IMR-90 (cell line): Measurements from ENCODE around the gene FAM120A. TPM values are rescaled to one million over a fixed set of nuclear protein-coding genes. Genes with fewer than 3 reads are reported as not detected.
A peak's percentile ranks its signal among the peaks of the same experiment; 100 is the strongest.

Experiments used
- ATAC-seq: fragments of 200-7000 bp; cut with Tn5 transposase; 2 replicates; pipeline ENCODE4 v1.9.1; 2020; ENCODE audit warnings: low read depth, mild to moderate bottlenecking, moderate library complexity
- BruUV-seq: library from RNA; stranded (reverse); fragments of 400-500 nt; replicated peaks from 2 replicates; lab custom pipeline; 2021; lab: Mats Ljungman, UMichigan
- CTCF ChIA-PET: fragments of 300-600 bp; formaldehyde crosslinking; extraction: SDS; loops from one replicate; lab custom pipeline; 2021; ENCODE audit warnings: antibody characterized with exemption; lab: Yijun Ruan, JAX
- POLR2A ChIA-PET: fragments of 300-600 bp; sonication (Branson Sonifier 250); formaldehyde crosslinking; loops from one replicate; lab custom pipeline; 2022; ENCODE audit warnings: antibody characterized with exemption; ENCODE audit not compliant: unreplicated experiment; lab: Charles Lee
- DNase-seq: peaks from one replicate; pipeline ENCODE4 v3.0.0; 2013
- H2AFZ ChIP-seq: replicated peaks from 2 replicates; pipeline ENCODE3; 2013; ENCODE audit warnings: low read length, mild to moderate bottlenecking; ENCODE audit not compliant: poor library complexity
- H2AK5ac ChIP-seq: 2 replicates; pipeline ENCODE4 v1.6.1; 2013; ENCODE audit warnings: low read depth, low read length, inconsistent platforms
- H2AK9ac ChIP-seq: replicated peaks from 2 replicates; pipeline ENCODE3; 2013; ENCODE audit warnings: mild to moderate bottlenecking, low read depth, low read length, moderate library complexity; ENCODE audit not compliant: poor library complexity
- H2BK120ac ChIP-seq: 2 replicates; pipeline ENCODE4 v1.6.1; 2013; ENCODE audit warnings: low read depth, low read length, inconsistent platforms
- H2BK15ac ChIP-seq: 3 replicates; pipeline ENCODE4 v1.6.1; 2013; ENCODE audit warnings: low read depth, low read length, inconsistent platforms
- H2BK20ac ChIP-seq: 2 replicates; pipeline ENCODE4 v1.6.1; 2013; ENCODE audit warnings: low read depth, mild to moderate bottlenecking, inconsistent platforms, low read length, moderate library complexity
- H2BK5ac ChIP-seq: 2 replicates; pipeline ENCODE4 v1.6.1; 2013; ENCODE audit warnings: mild to moderate bottlenecking, low read depth, low read length, inconsistent platforms; ENCODE audit not compliant: poor library complexity, severe bottlenecking
- H3K14ac ChIP-seq: replicated peaks from 2 replicates; pipeline ENCODE4 v1.6.1; 2013; ENCODE audit warnings: low read depth, low read length, inconsistent platforms
- H3K18ac ChIP-seq: 2 replicates; pipeline ENCODE4 v1.6.1; 2013; ENCODE audit warnings: low read depth, low read length, control low read depth
- H3K23ac ChIP-seq: 2 replicates; pipeline ENCODE4 v1.6.1; 2013; ENCODE audit warnings: low read depth, low read length, inconsistent platforms
- H3K27ac ChIP-seq: 2 replicates; pipeline ENCODE4 v1.5.1; 2013; ENCODE audit warnings: mild to moderate bottlenecking, control low read depth, low read length; ENCODE audit not compliant: insufficient read depth
- H3K27me3 ChIP-seq: 2 replicates; pipeline ENCODE4 v1.6.1; 2013; ENCODE audit warnings: low read length; ENCODE audit not compliant: control insufficient read depth, insufficient read depth
- H3K36me3 ChIP-seq: 2 replicates; pipeline ENCODE4 v1.6.1; 2013; ENCODE audit warnings: low read length, mixed read lengths; ENCODE audit not compliant: control insufficient read depth, insufficient read depth
- H3K4ac ChIP-seq: 2 replicates; pipeline ENCODE4 v1.6.1; 2013; ENCODE audit warnings: low read depth, low read length, inconsistent platforms
- H3K4me1 ChIP-seq: 2 replicates; pipeline ENCODE4 v1.6.1; 2013; ENCODE audit warnings: low read length, mixed read lengths; ENCODE audit not compliant: control insufficient read depth, insufficient read depth
- H3K4me2 ChIP-seq: 2 replicates; pipeline ENCODE4 v1.6.1; 2013; ENCODE audit warnings: low read depth, mild to moderate bottlenecking, control low read depth, low read length, moderate library complexity
- H3K4me3 ChIP-seq: 2 replicates; pipeline ENCODE4 v1.5.1; 2013; ENCODE audit warnings: low read depth, mild to moderate bottlenecking, control low read depth, low read length, moderate library complexity; ENCODE audit not compliant: insufficient read depth
- H3K56ac ChIP-seq: 2 replicates; pipeline ENCODE4 v1.6.1; 2013; ENCODE audit warnings: low read length, inconsistent platforms; ENCODE audit not compliant: insufficient read depth; ENCODE audit errors: extremely low read depth
- H3K79me1 ChIP-seq, 2 experiments: 2 replicates each; pipeline ENCODE4 v1.6.1; 2013; ENCODE audit warnings: low read length in 2 of 2, inconsistent platforms in 1 of 2, low read depth in 1 of 2
- H3K9ac ChIP-seq: 2 replicates; pipeline ENCODE4 v1.6.1; 2013; ENCODE audit warnings: low read depth, low read length, control low read depth
- H3K9me1 ChIP-seq: 2 replicates; pipeline ENCODE4 v1.6.1; 2013; ENCODE audit warnings: low read length, inconsistent platforms; ENCODE audit not compliant: insufficient read depth
- H3K9me3 ChIP-seq: 2 replicates; pipeline ENCODE4 v1.6.1; 2013; ENCODE audit warnings: low read length; ENCODE audit not compliant: control insufficient read depth, insufficient read depth
- H4K20me1 ChIP-seq: 2 replicates; pipeline ENCODE4 v1.6.1; 2013; ENCODE audit warnings: low read length, inconsistent platforms; ENCODE audit not compliant: insufficient read depth
- H4K5ac ChIP-seq: 2 replicates; pipeline ENCODE4 v1.6.1; 2013; ENCODE audit warnings: mild to moderate bottlenecking, low read depth, low read length, control low read depth
- H4K8ac ChIP-seq, 2 experiments: 2 replicates each; pipeline ENCODE4 v1.6.1; 2013; ENCODE audit warnings: low read depth in 2 of 2, low read length in 2 of 2, control low read depth in 1 of 2, inconsistent platforms in 1 of 2
- H4K91ac ChIP-seq: 2 replicates; pipeline ENCODE4 v1.6.1; 2013; ENCODE audit warnings: low read depth, low read length, inconsistent platforms; ENCODE audit not compliant: insufficient read depth
- BHLHE40 ChIP-seq: fragments of 150-350 bp; IDR thresholded peaks from 2 replicates; pipeline ENCODE4 v1.6.1; 2016; ENCODE audit warnings: mild to moderate bottlenecking, low read depth, low read length
- ELK1 ChIP-seq: fragments of 150-350 bp; IDR thresholded peaks from 2 replicates; pipeline ENCODE4 v1.6.1; 2016; ENCODE audit warnings: low read depth, mild to moderate bottlenecking, low read length, moderate library complexity, borderline replicate concordance
- MAFK ChIP-seq: IDR thresholded peaks from 2 replicates; pipeline ENCODE4 v1.6.1; 2012; ENCODE audit warnings: low read depth, low read length, improper control_type of control experiment
- MXI1 ChIP-seq: IDR thresholded peaks from 2 replicates; pipeline ENCODE4 v1.6.1; 2012; ENCODE audit warnings: low read depth, mild to moderate bottlenecking, low read length, moderate library complexity, borderline replicate concordance
- POLR2A ChIP-seq: IDR thresholded peaks from 2 replicates; pipeline ENCODE4 v1.6.1; 2012; ENCODE audit warnings: mild to moderate bottlenecking, low read depth, low read length
- RAD21 ChIP-seq: IDR thresholded peaks from 2 replicates; pipeline ENCODE4 v1.6.1; 2012; ENCODE audit warnings: low read length, improper control_type of control experiment
- RFX5 ChIP-seq: IDR thresholded peaks from 2 replicates; pipeline ENCODE4 v1.8.0; 2012; ENCODE audit warnings: low read depth, mild to moderate bottlenecking, low read length, moderate library complexity
- SMC3 ChIP-seq: fragments of 150-350 bp; IDR thresholded peaks from 2 replicates; pipeline ENCODE4 v1.6.1; 2016; ENCODE audit warnings: low read depth, mild to moderate bottlenecking, antibody characterized with exemption, low read length, moderate library complexity
- WGBS, 2 experiments: methylation state at CpG; one replicate each; pipeline versions ENCODE4 v1.1.5 to v1.1.7; 2013; ENCODE audit warnings: missing lambda C conversion rate in 2 of 2; ENCODE audit not compliant: insufficient read length in 1 of 2; ENCODE audit errors: extremely low coverage in 2 of 2; 5-methylcytosine and 5-hydroxymethylcytosine counted together
- dilution Hi-C: fragments of 300-500 bp; cut with HindIII; formaldehyde crosslinking; loops from one replicate; pipeline ENCODE4 v1.14.3; 2018; ENCODE audit warnings: low sequenced_read_pairs; ENCODE audit not compliant: unreplicated experiment
- in situ Hi-C: fragments of 300-500 bp; cut with MboI; formaldehyde crosslinking; loops from 3 replicates; pipeline ENCODE4 v1.14.3; 2019; ENCODE audit warnings: low sequenced_read_pairs, inconsistent platforms, mixed read lengths
- intact Hi-C: fragments of 100-400 bp; cut with micrococcal nuclease; formaldehyde crosslinking; loops from 2 replicates; pipeline ENCODE4 v1.10.0; 2022
- polyA plus RNA-seq, 3 experiments: library from polyadenylated mRNA; depleted of rRNA; stranded (reverse); fragments of >200 nt; gene quantifications; 2 replicates each; pipeline ENCODE4 v1.2.3, GENCODE V29; 2012; ENCODE audit warnings: low replicate concordance in 1 of 3
- total RNA-seq: library from RNA; depleted of rRNA; stranded (reverse); fragments of >200 nt; gene quantifications from 2 replicates; pipeline ENCODE4 v1.2.3, GENCODE V29; 2012
- TF ChIP-seq, protein P1 (sequence below): fragments of 150-350 bp; IDR thresholded peaks from 2 replicates; pipeline ENCODE4 v1.6.1; 2017; ENCODE audit warnings: mild to moderate bottlenecking, antibody characterized with exemption, low read length, low read depth

The FAM120A gene
- total and polyA plus RNA-seq, 2 of the 4 experiments (the other 2 are of a cell fraction), result 61.6 to 75.1 TPM

DNA sequence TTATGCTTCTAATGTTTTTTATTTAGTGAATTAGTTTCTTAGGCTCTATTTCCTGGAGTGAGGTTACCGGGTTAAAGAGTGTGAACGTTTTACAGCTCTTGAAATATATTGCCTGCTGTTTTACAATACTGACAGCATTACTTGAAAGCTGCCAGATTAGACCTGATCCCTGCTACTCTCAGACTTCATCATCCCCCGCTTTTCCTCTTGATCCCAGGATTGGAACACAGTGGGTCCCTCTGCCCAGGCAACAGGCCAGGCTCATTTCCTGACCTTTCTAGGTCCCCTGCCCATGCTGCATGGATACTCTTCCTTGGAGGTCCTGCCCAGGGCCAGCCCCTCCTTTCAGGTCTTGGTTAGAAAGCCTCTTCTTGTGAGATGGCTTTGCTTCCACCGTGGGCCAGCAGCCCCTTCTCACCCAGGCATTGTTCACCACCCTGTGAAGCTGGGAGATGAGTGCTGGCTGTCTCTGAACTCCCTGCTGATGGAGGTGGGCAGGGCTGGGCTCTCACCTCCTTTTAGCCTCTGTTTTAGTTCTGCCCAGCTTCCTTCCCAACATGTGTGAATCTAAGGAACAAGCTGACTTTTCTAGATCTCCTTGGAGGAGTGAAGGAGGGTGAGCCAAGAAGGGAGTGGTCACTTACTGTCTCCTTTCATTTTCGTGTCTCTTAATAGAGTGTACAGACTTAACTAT is 17.4 kb downstream of the FAM120A start:
- no peak overlapping the region; the same call in 1 of the 2 replicates for H2BK20ac ChIP-seq
- ATAC-seq (peak; percentile 51), DNase-seq (peak; percentile 43)
- peaks cover 21 to 65% of the 10 kb centered on the region in 2 experiments for H3K79me1 ChIP-seq
- H2BK15ac ChIP-seq, result no peak overlapping the region
- peak overlapping the region; percentile 40 for H3K9ac ChIP-seq
- H2BK5ac ChIP-seq, result peak overlapping the region; percentile 40
- peak overlapping the region; percentile 70 for H2AFZ ChIP-seq
- H3K56ac ChIP-seq, result no peak overlapping the region
- H2BK120ac ChIP-seq, result no peak overlapping the region; the same call in 1 of the 2 replicates
- H3K23ac ChIP-seq, result peak overlapping the region; percentile 30
- in situ Hi-C loops (loop anchor here (25.0 kb wide), 1 partner anchor 693 kb away; no protein-coding TSS in a partner anchor), intact Hi-C loops (no loop called here), dilution Hi-C loops (loop anchor here (10.0 kb wide), 1 partner anchor 96 kb away; no protein-coding TSS in a partner anchor)
- peak overlapping the region; percentile 95 for H3K14ac ChIP-seq
- H3K36me3 ChIP-seq, result peaks cover 4% of the 10 kb centered on the region
- peak overlapping the region; percentile 54; the same call in 1 of the 2 replicates for H3K27ac ChIP-seq
- peaks cover 61% of the 10 kb centered on the region for H4K20me1 ChIP-seq
- H3K4ac ChIP-seq, result peak overlapping the region; percentile 82
- no peaks in the 10 kb centered on the region for H3K9me3 ChIP-seq
- H3K4me2 ChIP-seq, result peak overlapping the region; percentile 90
- WGBS, 2 experiments, result no CpG with 5 or more reads among the region's 5 CpGs
- H3K4me1 ChIP-seq, result peaks cover 20% of the 10 kb centered on the region
- no TSS peak for BruUV-seq
- peak overlapping the region; percentile 60; the same call in 1 of the 2 replicates for H4K91ac ChIP-seq
- H3K18ac ChIP-seq, result peak overlapping the region; percentile 35; the same call in 1 of the 2 replicates
- peak overlapping the region; percentile 69; the same call in 1 of the 2 replicates for H4K5ac ChIP-seq
- no peak overlapping the region for H3K4me3 ChIP-seq
- H2AK5ac ChIP-seq, result peak overlapping the region; percentile 56; the same call in 1 of the 2 replicates
- peak overlapping the region in 1 of 2 experiments; percentile 29; a peak in 2 of 4 replicates for H4K8ac ChIP-seq
- H3K27me3 ChIP-seq, result no peaks in the 10 kb centered on the region
- CTCF ChIA-PET, result interaction anchor here (1.0 to 1.1 kb wide), 2 partner anchors 12 to 97 kb away, joined by 4 to 5 read pairs; no protein-coding TSS in a partner anchor
- peak overlapping the region; percentile 79 for H2AK9ac ChIP-seq
- H3K9me1 ChIP-seq, result peaks cover 22% of the 10 kb centered on the region
- TF ChIP-seq POLR2A (no peak), SMC3 (no peak), RFX5 (no peak), BHLHE40 (no peak), MXI1 (no peak), MAFK (no peak), ELK1 (no peak), RAD21 (no peak)
- TF ChIP-seq, protein P1, sequence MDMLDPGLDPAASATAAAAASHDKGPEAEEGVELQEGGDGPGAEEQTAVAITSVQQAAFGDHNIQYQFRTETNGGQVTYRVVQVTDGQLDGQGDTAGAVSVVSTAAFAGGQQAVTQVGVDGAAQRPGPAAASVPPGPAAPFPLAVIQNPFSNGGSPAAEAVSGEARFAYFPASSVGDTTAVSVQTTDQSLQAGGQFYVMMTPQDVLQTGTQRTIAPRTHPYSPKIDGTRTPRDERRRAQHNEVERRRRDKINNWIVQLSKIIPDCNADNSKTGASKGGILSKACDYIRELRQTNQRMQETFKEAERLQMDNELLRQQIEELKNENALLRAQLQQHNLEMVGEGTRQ, result no peak
- POLR2A ChIA-PET, result no interaction called here
